Panc1 (cell line): ENCODE results near the gene C5. TPM values are rescaled to one million over a fixed set of nuclear protein-coding genes. Genes with fewer than 3 reads are reported as not detected.

Experiments used
- ATAC-seq: fragments of 200-7000 bp; cut with Tn5 transposase; 2 replicates; pipeline ENCODE4 v1.9.1; 2020; ENCODE audit warnings: mild to moderate bottlenecking, moderate library complexity
- BruUV-seq: library from RNA; stranded (reverse); fragments of 400-500 nt; replicated peaks from 2 replicates; lab custom pipeline; 2021; lab: Mats Ljungman, UMichigan
- CTCF ChIA-PET: fragments of 300-600 bp; sonication (Branson Sonifier 250); formaldehyde crosslinking; loops from one replicate; lab custom pipeline; 2022; ENCODE audit warnings: antibody characterized with exemption; lab: Charles Lee
- POLR2A ChIA-PET: fragments of 300-600 bp; sonication (Branson Sonifier 250); formaldehyde crosslinking; loops from one replicate; lab custom pipeline; 2022; ENCODE audit warnings: antibody characterized with exemption; lab: Charles Lee
- DNase-seq: peaks from one replicate; pipeline ENCODE4 v3.0.0-alpha.2; 2010; ENCODE audit warnings: low read depth, low spot score
- H3K27ac ChIP-seq: 2 replicates; pipeline ENCODE4 v1.5.1; 2011; ENCODE audit warnings: mild to moderate bottlenecking, low read length, inconsistent platforms
- H3K27me3 ChIP-seq: fragments of 200-500 bp; sonication (Bioruptor generic); 2 replicates; pipeline ENCODE4 v1.6.0; 2014; ENCODE audit warnings: low read length, inconsistent platforms; ENCODE audit not compliant: control insufficient read depth, insufficient read depth
- H3K36me3 ChIP-seq: fragments of 200-500 bp; sonication (Bioruptor generic); 2 replicates; pipeline ENCODE4 v1.5.1; 2014; ENCODE audit warnings: inconsistent platforms, mild to moderate bottlenecking, low read length, moderate library complexity; ENCODE audit not compliant: control insufficient read depth, insufficient read depth
- H3K4me1 ChIP-seq: 2 replicates; pipeline ENCODE4 v1.5.1; 2011; ENCODE audit warnings: inconsistent platforms, mild to moderate bottlenecking, low read length, moderate library complexity; ENCODE audit not compliant: control insufficient read depth, insufficient read depth
- H3K4me3 ChIP-seq, 2 experiments: 2 replicates each; pipeline ENCODE4 v1.5.1; 2011 to 2012; ENCODE audit warnings: low read depth in 2 of 2, low read length in 2 of 2, mild to moderate bottlenecking in 2 of 2, inconsistent platforms in 1 of 2, moderate library complexity in 1 of 2
- H3K9me3 ChIP-seq: fragments of 200-500 bp; sonication (Bioruptor generic); 2 replicates; pipeline ENCODE4 v1.5.1; 2014; ENCODE audit warnings: low read depth, mild to moderate bottlenecking, inconsistent platforms, low read length, moderate library complexity; ENCODE audit not compliant: control insufficient read depth, insufficient read depth
- CTCF ChIP-seq: fragments of 450-650 bp; IDR thresholded peaks from 2 replicates; pipeline ENCODE4 v1.5.1; 2017; ENCODE audit warnings: mild to moderate bottlenecking
- POLR2AphosphoS5 ChIP-seq: IDR thresholded peaks from 2 replicates; pipeline ENCODE4 v1.6.1; 2012; ENCODE audit warnings: mild to moderate bottlenecking, low read depth, low read length, moderate library complexity
- REST ChIP-seq, 2 experiments: IDR thresholded peaks; 2 replicates each; pipeline ENCODE4 v1.6.1; 2011 to 2012; ENCODE audit warnings: low read depth in 2 of 2, control low read depth in 1 of 2, low read length in 1 of 2, mild to moderate bottlenecking in 1 of 2, moderate library complexity in 1 of 2; ENCODE audit not compliant: insufficient read depth in 1 of 2
- SIN3A ChIP-seq: IDR thresholded peaks from 2 replicates; pipeline ENCODE4 v1.6.1; 2012; ENCODE audit warnings: low read depth, mild to moderate bottlenecking, low read length, moderate library complexity, borderline replicate concordance; ENCODE audit not compliant: insufficient read depth
- TCF7L2 ChIP-seq: IDR thresholded peaks from 2 replicates; pipeline ENCODE4 v1.6.1; 2011; ENCODE audit warnings: mild to moderate bottlenecking, low read depth, low read length, inconsistent platforms
- in situ Hi-C: cut with HindIII; loops from 2 replicates; pipeline ENCODE4 v1.10.0; 2016; ENCODE audit warnings: low sequenced_read_pairs, low pct_unique_long_range_greater_than_20kb
- intact Hi-C: fragments of 100-400 bp; cut with micrococcal nuclease; formaldehyde crosslinking; loops from one replicate; pipeline ENCODE4 v1.10.0; 2022; ENCODE audit not compliant: unreplicated experiment
- total RNA-seq: library from RNA; stranded (reverse); gene quantifications from one replicate; pipeline ENCODE4 v1.2.1, GENCODE V29; 2021; ENCODE audit not compliant: unreplicated experiment

The C5 gene
- total RNA-seq, 1 experiment from 2014 or later = 1.6 TPM

- DNase-seq (no peak), ATAC-seq (no peak)
- TF ChIP-seq POLR2AphosphoS5 = no peak
- TF ChIP-seq SIN3A = no peak
- TF ChIP-seq REST (IDR thresholded peaks at IDR 0.05; ENCODE audit: insufficient read depth in 1 of 2, low read depth in 2 of 2, low read length in 1 of 2) = no peak
- no peak for TF ChIP-seq CTCF
- no peak for TF ChIP-seq TCF7L2
- BruUV-seq = no TSS peak
- no peak overlapping the region for H3K4me3 ChIP-seq
- intact Hi-C loops = no loop called here
- in situ Hi-C loops = no loop called here
- no peaks in the 10 kb centered on the region for H3K9me3 ChIP-seq
- peaks cover 6% of the 10 kb centered on the region for H3K4me1 ChIP-seq
- POLR2A ChIA-PET = no interaction called here
- no peaks in the 10 kb centered on the region for H3K36me3 ChIP-seq
- H3K27me3 ChIP-seq = no peaks in the 10 kb centered on the region
- no peak overlapping the region for H3K27ac ChIP-seq
- CTCF ChIA-PET = no interaction called here
Measured at GRCh38 chr9:120921661-120922181, 128.4 kb downstream of the C5 start.

GRCh38 chr9:120920806-120921178 is 129.3 kb downstream of the C5 start:
- Histone ChIP-seq H3K4me1 (peaks cover 3% of the 10 kb centered on the region; the same call in 1 of the 2 replicates), H3K36me3 (no peaks in the 10 kb centered on the region), H3K27ac (no peak overlapping the region), H3K4me3 (no peak overlapping the region), H3K9me3 (no peaks in the 10 kb centered on the region), H3K27me3 (no peaks in the 10 kb centered on the region)
- ChIA-PET POLR2A (no interaction called here), CTCF (no interaction called here)
- intact Hi-C loops (no loop called here), in situ Hi-C loops (no loop called here)
- DNase-seq (no peak), ATAC-seq (no peak)
- BruUV-seq = no TSS peak
- TF ChIP-seq POLR2AphosphoS5 = no peak
- no peak for TF ChIP-seq REST (IDR thresholded peaks at IDR 0.05; ENCODE audit: insufficient read depth in 1 of 2, low read depth in 2 of 2, low read length in 1 of 2)
- TF ChIP-seq CTCF = no peak
- TF ChIP-seq SIN3A = no peak
- TF ChIP-seq TCF7L2 = no peak
